Keratinocyte (primary cell): ENCODE results near the gene ACOT6.

Experiments
- CTCF ChIP-seq, 3 experiments: IDR thresholded peaks in 1 of 3; conservative IDR thresholded peaks in 1 of 3; optimal IDR thresholded peaks in 1 of 3; 2 replicates in 2 of 3; 3 replicates in 1 of 3; pipeline versions ENCODE3 to v1.5.1; 2011; ENCODE audit warnings: low read length in 3 of 3, mild to moderate bottlenecking in 3 of 3, moderate library complexity in 2 of 3, control low read depth in 1 of 3, inconsistent platforms in 1 of 3; ENCODE audit not compliant: insufficient read depth in 2 of 3; ENCODE audit errors: extremely low read depth in 1 of 3
- EZH2 ChIP-seq: IDR thresholded peaks from one replicate; pipeline ENCODE4 v1.6.1; 2012; ENCODE audit warnings: inconsistent platforms, mild to moderate bottlenecking, low read length, moderate library complexity

- TF ChIP-seq CTCF (optimal IDR thresholded peaks at IDR 0.05 in 1 of 3, IDR thresholded peaks at IDR 0.05 in 1 of 3, conservative IDR thresholded peaks at IDR 0.05 in 1 of 3; ENCODE audit: extremely low read depth in 1 of 3, insufficient read depth in 2 of 3, low read length in 3 of 3), result no peak
- no peak for TF ChIP-seq EZH2
Measured at GRCh38 chr14:73637830-73638229, 25.5 kb downstream of the ACOT6 start.
